Measurements from ENCODE around the gene NPVF.

NPVF gene

GRCh38 chr7:25244254-25245033, 16.2 kb upstream of the NPVF start:
- Mint-ChIP-seq H3K9me3 (no peaks in the 10 kb centered on the region), H3K27ac (no peak overlapping the region), H3K4me1 (no peaks in the 10 kb centered on the region), H3K36me3 (no peaks in the 10 kb centered on the region), H3K4me3 (no peak overlapping the region), H3K27me3 (peaks cover 25 to 32% of the 10 kb centered on the region in 2 donors)
- ATAC-seq (replicated peaks), result no peak
- DNase-seq, result no peak

- no peak for DNase-seq
- ATAC-seq (replicated peaks), result no peak
- H3K27me3 Mint-ChIP-seq, result peaks cover 28 to 32% of the 10 kb centered on the region in 2 donors
- no peak overlapping the region for H3K27ac Mint-ChIP-seq
- no peak overlapping the region for H3K4me3 Mint-ChIP-seq
- no peaks in the 10 kb centered on the region for H3K36me3 Mint-ChIP-seq
- no peaks in the 10 kb centered on the region for H3K4me1 Mint-ChIP-seq
- no peaks in the 10 kb centered on the region for H3K9me3 Mint-ChIP-seq
Observed at GRCh38 chr7:25242678-25243077, 14.4 kb upstream of the NPVF start.

GRCh38 chr7:25240896-25241295, 12.6 kb upstream of the NPVF start:
- no peak for DNase-seq
- no peak overlapping the region for H3K4me3 Mint-ChIP-seq
- H3K36me3 Mint-ChIP-seq, result no peaks in the 10 kb centered on the region
- no peaks in the 10 kb centered on the region for H3K9me3 Mint-ChIP-seq
- H3K27ac Mint-ChIP-seq, result no peak overlapping the region
- H3K27me3 Mint-ChIP-seq, result peaks cover 29 to 40% of the 10 kb centered on the region in 2 donors
- H3K4me1 Mint-ChIP-seq, result no peaks in the 10 kb centered on the region
- ATAC-seq (replicated peaks), result no peak

GRCh38 chr7:25240340-25240739, 12.1 kb upstream of the NPVF start:
- ATAC-seq (replicated peaks) (no peak), DNase-seq (no peak)
- H3K27ac Mint-ChIP-seq, result no peak overlapping the region
- peaks cover 32 to 40% of the 10 kb centered on the region in 2 donors for H3K27me3 Mint-ChIP-seq
- no peak overlapping the region for H3K4me3 Mint-ChIP-seq
- no peaks in the 10 kb centered on the region for H3K9me3 Mint-ChIP-seq
- H3K36me3 Mint-ChIP-seq, result no peaks in the 10 kb centered on the region
- H3K4me1 Mint-ChIP-seq, result no peaks in the 10 kb centered on the region

- Mint-ChIP-seq H3K27me3 (peaks cover 37 to 40% of the 10 kb centered on the region in 2 donors), H3K4me1 (no peaks in the 10 kb centered on the region), H3K36me3 (no peaks in the 10 kb centered on the region), H3K9me3 (no peaks in the 10 kb centered on the region), H3K27ac (no peak overlapping the region), H3K4me3 (no peak overlapping the region)
- DNase-seq (no peak), ATAC-seq (replicated peaks) (no peak)
Observed at GRCh38 chr7:25239888-25240287, 11.6 kb upstream of the NPVF start.

GRCh38 chr7:25238066-25238725, 9.9 kb upstream of the NPVF start:
- ATAC-seq (replicated peaks), result no peak
- Mint-ChIP-seq H3K36me3 (no peaks in the 10 kb centered on the region), H3K4me3 (no peak overlapping the region), H3K9me3 (no peaks in the 10 kb centered on the region), H3K27ac (no peak overlapping the region), H3K4me1 (no peaks in the 10 kb centered on the region), H3K27me3 (peaks cover 27 to 31% of the 10 kb centered on the region in 2 donors)
- DNase-seq, result no peak

- no peak overlapping the region for H3K27ac Mint-ChIP-seq
- DNase-seq (no peak), ATAC-seq (replicated peaks) (no peak)
- H3K27me3 Mint-ChIP-seq, result peaks cover 37% of the 10 kb centered on the region in 2 donors
- no peaks in the 10 kb centered on the region for H3K4me1 Mint-ChIP-seq
- H3K9me3 Mint-ChIP-seq, result peaks cover 0 to 2% of the 10 kb centered on the region in 2 donors
- H3K4me3 Mint-ChIP-seq, result no peak overlapping the region
- no peaks in the 10 kb centered on the region for H3K36me3 Mint-ChIP-seq
Observed at GRCh38 chr7:25235471-25235870, 7.2 kb upstream of the NPVF start.

GRCh38 chr7:25234336-25234735, 6.0 kb upstream of the NPVF start:
- Mint-ChIP-seq H3K36me3 (no peaks in the 10 kb centered on the region), H3K27ac (no peak overlapping the region), H3K4me3 (no peak overlapping the region), H3K4me1 (no peaks in the 10 kb centered on the region), H3K27me3 (peaks cover 26 to 38% of the 10 kb centered on the region in 2 donors), H3K9me3 (peaks cover 0 to 2% of the 10 kb centered on the region in 2 donors)
- no peak for ATAC-seq (replicated peaks)
- no peak for DNase-seq

GRCh38 chr7:25223206-25223605, 5.1 kb downstream of the NPVF start:
- H3K9me3 Mint-ChIP-seq, result no peaks in the 10 kb centered on the region
- no peaks in the 10 kb centered on the region for H3K4me1 Mint-ChIP-seq
- H3K36me3 Mint-ChIP-seq, result no peaks in the 10 kb centered on the region
- DNase-seq (no peak), ATAC-seq (replicated peaks) (no peak)
- H3K4me3 Mint-ChIP-seq, result no peak overlapping the region
- H3K27me3 Mint-ChIP-seq, result peaks cover 38 to 40% of the 10 kb centered on the region in 2 donors
- H3K27ac Mint-ChIP-seq, result no peak overlapping the region

GRCh38 chr7:25222666-25223065, 5.6 kb downstream of the NPVF start:
- no peaks in the 10 kb centered on the region for H3K36me3 Mint-ChIP-seq
- peaks cover 38 to 40% of the 10 kb centered on the region in 2 donors for H3K27me3 Mint-ChIP-seq
- no peaks in the 10 kb centered on the region for H3K4me1 Mint-ChIP-seq
- H3K9me3 Mint-ChIP-seq, result no peaks in the 10 kb centered on the region
- no peak overlapping the region for H3K4me3 Mint-ChIP-seq
- DNase-seq, result no peak
- H3K27ac Mint-ChIP-seq, result no peak overlapping the region
- ATAC-seq (replicated peaks), result no peak

GRCh38 chr7:25221009-25221408, 7.3 kb downstream of the NPVF start:
- H3K36me3 Mint-ChIP-seq, result no peaks in the 10 kb centered on the region
- no peak overlapping the region for H3K27ac Mint-ChIP-seq
- ATAC-seq (replicated peaks) (no peak), DNase-seq (no peak)
- no peak overlapping the region for H3K4me3 Mint-ChIP-seq
- peaks cover 34 to 41% of the 10 kb centered on the region in 2 donors for H3K27me3 Mint-ChIP-seq
- H3K4me1 Mint-ChIP-seq, result no peaks in the 10 kb centered on the region
- H3K9me3 Mint-ChIP-seq, result no peaks in the 10 kb centered on the region

- H3K27me3 Mint-ChIP-seq, result peaks cover 25 to 38% of the 10 kb centered on the region in 2 donors
Observed at GRCh38 chr7:25218191-25218590, 10.1 kb downstream of the NPVF start.

GRCh38 chr7:25216837-25217236, 11.4 kb downstream of the NPVF start:
- H3K9me3 Mint-ChIP-seq, result no peaks in the 10 kb centered on the region
- no peak for DNase-seq
- no peak overlapping the region for H3K4me3 Mint-ChIP-seq
- no peak overlapping the region for H3K27ac Mint-ChIP-seq
- H3K27me3 Mint-ChIP-seq, result peaks cover 23 to 34% of the 10 kb centered on the region in 2 donors
- H3K36me3 Mint-ChIP-seq, result no peaks in the 10 kb centered on the region
- no peak for ATAC-seq (replicated peaks)
- no peaks in the 10 kb centered on the region for H3K4me1 Mint-ChIP-seq

More at GRCh38 chr7:25218191-25218590, 10.1 kb downstream of the NPVF start:
- no peak for ATAC-seq (replicated peaks)
- Mint-ChIP-seq H3K4me1 (no peaks in the 10 kb centered on the region), H3K9me3 (no peaks in the 10 kb centered on the region), H3K27ac (no peak overlapping the region), H3K36me3 (no peaks in the 10 kb centered on the region), H3K4me3 (no peak overlapping the region)
- DNase-seq, result no peak

GRCh38 chr7:25215694-25216335, 12.5 kb downstream of the NPVF start:
- Mint-ChIP-seq H3K27ac (no peak overlapping the region), H3K4me3 (no peak overlapping the region), H3K36me3 (no peaks in the 10 kb centered on the region), H3K4me1 (peaks cover 2 to 6% of the 10 kb centered on the region in 2 donors), H3K27me3 (peaks cover 22 to 26% of the 10 kb centered on the region in 2 donors), H3K9me3 (no peaks in the 10 kb centered on the region)
- DNase-seq (no peak), ATAC-seq (replicated peaks) (no peak)
